Measurements from ENCODE around the gene ARID5B. TPM values are rescaled to one million over a fixed set of nuclear protein-coding genes. Genes with fewer than 3 reads are reported as not detected.

ARID5B gene
- total RNA-seq, 2 experiments from 2014 or later, result 49.2 to 51.3 TPM

DNA sequence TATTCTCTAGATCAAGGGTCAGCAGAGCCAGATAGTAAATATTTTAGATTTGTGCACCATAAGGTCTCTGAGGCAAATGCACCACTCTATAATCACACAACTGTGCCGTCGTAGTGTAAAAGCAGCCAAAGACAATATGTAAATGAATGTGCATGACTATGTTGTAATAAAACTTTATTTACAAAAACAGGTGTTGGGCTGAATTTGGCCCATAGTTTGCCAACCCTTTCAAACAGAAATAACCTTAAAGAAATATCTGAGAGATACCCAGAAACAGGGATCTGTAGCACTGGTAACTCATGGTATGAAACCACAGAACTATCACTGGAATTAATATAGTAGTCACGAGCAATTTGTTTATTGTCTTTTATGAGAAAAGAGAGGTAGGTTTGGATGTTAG lies 86.0 kb downstream of the ARID5B start:
- no peak for ATAC-seq (ENCODE audit: poor library complexity)
- Mint-ChIP-seq H3K36me3 (ENCODE audit: low read depth) (peaks cover 18% of the 10 kb centered on the region), H3K27me3 (no peaks in the 10 kb centered on the region), H3K9me3 (no peaks in the 10 kb centered on the region), H3K4me3 (peak overlapping the region; percentile 18), H3K4me1 (ENCODE audit: low read depth) (peaks cover 63% of the 10 kb centered on the region), H3K27ac (peak overlapping the region; percentile 78)
- Histone ChIP-seq H3K36me3 (ENCODE audit: insufficient read depth, low read length) (peaks cover 8% of the 10 kb centered on the region), H3K9me3 (ENCODE audit: control insufficient read depth in 1 of 2, insufficient read depth in 1 of 2, low read length in 2 of 2) (no peaks in the 10 kb centered on the region), H3K27me3 (ENCODE audit: control insufficient read depth in 1 of 2, insufficient read depth in 2 of 2, low read length in 2 of 2) (no peaks in the 10 kb centered on the region), H3K4me1 (ENCODE audit: insufficient read depth, low read length) (peaks cover 24% of the 10 kb centered on the region), H3K27ac (ENCODE audit: low read depth in 1 of 2, low read length in 2 of 2) (peak overlapping the region in 1 of 2 donors; percentile 47), H3K4me3 (ENCODE audit: low read length) (peak overlapping the region; percentile 17)
- TF ChIP-seq, protein P1, sequence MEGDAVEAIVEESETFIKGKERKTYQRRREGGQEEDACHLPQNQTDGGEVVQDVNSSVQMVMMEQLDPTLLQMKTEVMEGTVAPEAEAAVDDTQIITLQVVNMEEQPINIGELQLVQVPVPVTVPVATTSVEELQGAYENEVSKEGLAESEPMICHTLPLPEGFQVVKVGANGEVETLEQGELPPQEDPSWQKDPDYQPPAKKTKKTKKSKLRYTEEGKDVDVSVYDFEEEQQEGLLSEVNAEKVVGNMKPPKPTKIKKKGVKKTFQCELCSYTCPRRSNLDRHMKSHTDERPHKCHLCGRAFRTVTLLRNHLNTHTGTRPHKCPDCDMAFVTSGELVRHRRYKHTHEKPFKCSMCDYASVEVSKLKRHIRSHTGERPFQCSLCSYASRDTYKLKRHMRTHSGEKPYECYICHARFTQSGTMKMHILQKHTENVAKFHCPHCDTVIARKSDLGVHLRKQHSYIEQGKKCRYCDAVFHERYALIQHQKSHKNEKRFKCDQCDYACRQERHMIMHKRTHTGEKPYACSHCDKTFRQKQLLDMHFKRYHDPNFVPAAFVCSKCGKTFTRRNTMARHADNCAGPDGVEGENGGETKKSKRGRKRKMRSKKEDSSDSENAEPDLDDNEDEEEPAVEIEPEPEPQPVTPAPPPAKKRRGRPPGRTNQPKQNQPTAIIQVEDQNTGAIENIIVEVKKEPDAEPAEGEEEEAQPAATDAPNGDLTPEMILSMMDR (IDR thresholded peaks at IDR 0.05), result no peak
- DNase-seq, result no peak
- POLR2A ChIA-PET, result interaction anchor here (0.6 to 2.9 kb wide), 6 partner anchors 13 to 196 kb away, joined by 3 to 14 read pairs (median 4); no protein-coding TSS in a partner anchor
- intact Hi-C loops (cut with DNase I, micrococcal nuclease), result loop anchor here in 1 of 2 experiments (5.0 kb wide), 1 partner anchor 90 kb away; no protein-coding TSS in a partner anchor
- CTCF ChIA-PET, result interaction anchor here (0.9 to 2.0 kb wide), 2 partner anchors 51 to 91 kb away, joined by 3 to 4 read pairs; no protein-coding TSS in a partner anchor

DNA sequence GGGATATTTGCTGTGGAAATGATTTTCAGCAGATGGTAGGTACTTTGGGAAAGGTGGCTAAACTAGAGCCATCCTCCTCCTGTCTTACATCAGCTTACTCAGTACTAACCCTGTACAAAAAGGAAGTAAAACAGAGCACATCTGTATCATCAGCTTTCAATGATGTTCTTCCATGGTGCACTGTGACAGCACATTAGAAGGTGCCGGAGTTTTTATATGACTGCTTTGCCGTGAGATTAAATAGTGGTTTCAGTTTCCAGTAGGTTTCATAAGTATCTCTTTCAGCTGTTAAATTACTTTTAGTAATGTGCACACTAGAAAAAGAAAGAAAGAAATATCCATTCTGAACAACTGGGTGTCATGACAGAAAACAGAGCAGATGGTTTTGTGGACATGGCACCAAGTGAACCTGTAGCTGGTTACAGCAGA lies 86.5 kb downstream of the ARID5B start:
- Mint-ChIP-seq H3K4me1 (ENCODE audit: low read depth) (peaks cover 68% of the 10 kb centered on the region), H3K4me3 (peak overlapping the region; percentile 18), H3K36me3 (ENCODE audit: low read depth) (peaks cover 19% of the 10 kb centered on the region), H3K9me3 (no peaks in the 10 kb centered on the region), H3K27ac (peak overlapping the region; percentile 78), H3K27me3 (no peaks in the 10 kb centered on the region)
- Histone ChIP-seq H3K27ac (ENCODE audit: low read depth in 1 of 2, low read length in 2 of 2) (peak overlapping the region in 1 of 2 donors; percentile 47), H3K27me3 (ENCODE audit: control insufficient read depth in 1 of 2, insufficient read depth in 2 of 2, low read length in 2 of 2) (no peaks in the 10 kb centered on the region), H3K36me3 (ENCODE audit: insufficient read depth, low read length) (peaks cover 8% of the 10 kb centered on the region), H3K9me3 (ENCODE audit: control insufficient read depth in 1 of 2, insufficient read depth in 1 of 2, low read length in 2 of 2) (no peaks in the 10 kb centered on the region), H3K4me1 (ENCODE audit: insufficient read depth, low read length) (peaks cover 24% of the 10 kb centered on the region), H3K4me3 (ENCODE audit: low read length) (peak overlapping the region; percentile 17)
- intact Hi-C loops (cut with DNase I, micrococcal nuclease), result loop anchor here in 1 of 2 experiments (5.0 kb wide), 1 partner anchor 91 kb away; no protein-coding TSS in a partner anchor
- POLR2A ChIA-PET, result interaction anchor here (0.6 to 2.9 kb wide), 7 partner anchors 14 to 196 kb away, joined by 3 to 14 read pairs (median 4); no protein-coding TSS in a partner anchor
- CTCF ChIA-PET, result interaction anchor here (0.9 to 2.0 kb wide), 2 partner anchors 51 to 91 kb away, joined by 3 to 4 read pairs; no protein-coding TSS in a partner anchor
- TF ChIP-seq, protein P1 (IDR thresholded peaks at IDR 0.05), result no peak
- ATAC-seq (ENCODE audit: poor library complexity) (peak; percentile 59), DNase-seq (peak in 3 of 14 experiments; percentile 61 to 70 (median 63))

DNA sequence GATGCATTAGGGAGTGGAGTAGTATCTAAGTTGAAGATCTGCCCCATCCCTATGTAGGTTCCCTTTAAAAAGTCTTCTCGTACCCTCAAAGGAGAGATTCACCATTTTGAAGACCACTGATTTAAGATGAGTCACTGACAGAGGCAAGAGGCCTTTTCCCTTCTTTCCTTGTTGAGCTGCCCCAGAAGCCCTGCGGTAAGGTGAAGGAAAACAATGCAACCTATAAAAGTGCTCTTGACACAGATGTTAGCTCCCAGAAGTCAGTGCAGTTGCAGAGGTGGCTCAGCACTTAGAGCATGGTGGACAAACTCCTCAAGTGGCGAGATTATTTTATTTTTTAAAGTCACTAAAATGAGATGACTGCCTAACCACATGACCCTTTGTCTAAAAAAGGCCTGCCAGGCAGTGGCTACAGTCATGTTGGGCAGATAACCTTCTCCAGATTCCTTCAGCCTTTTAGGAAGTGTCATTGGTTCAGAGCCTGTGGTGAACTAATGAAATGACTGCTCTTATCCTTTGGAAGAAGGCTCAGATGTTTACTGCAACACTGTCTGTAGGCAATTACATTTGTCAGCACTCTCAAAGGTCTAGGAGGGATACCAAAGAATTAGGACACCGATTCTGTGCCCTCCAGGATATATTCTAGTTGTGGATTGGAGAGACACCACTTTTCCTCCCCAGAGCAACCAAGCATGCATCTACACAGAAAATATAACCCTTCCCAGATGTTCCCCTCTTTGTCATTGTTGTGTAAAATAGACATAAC lies 88.7 kb downstream of the ARID5B start:
- Mint-ChIP-seq H3K4me3 (no peak overlapping the region), H3K9me3 (no peaks in the 10 kb centered on the region), H3K4me1 (ENCODE audit: low read depth) (peaks cover 82% of the 10 kb centered on the region), H3K27me3 (no peaks in the 10 kb centered on the region), H3K36me3 (ENCODE audit: low read depth) (peaks cover 19% of the 10 kb centered on the region), H3K27ac (peak overlapping the region; percentile 85)
- no peaks in the 10 kb centered on the region for H3K27me3 ChIP-seq (ENCODE audit: control insufficient read depth in 1 of 2, insufficient read depth in 2 of 2, low read length in 2 of 2)
- no peaks in the 10 kb centered on the region for H3K9me3 ChIP-seq (ENCODE audit: control insufficient read depth in 1 of 2, insufficient read depth in 1 of 2, low read length in 2 of 2)
- no peak for ATAC-seq (ENCODE audit: poor library complexity)
- H3K4me1 ChIP-seq (ENCODE audit: insufficient read depth, low read length), result peaks cover 27% of the 10 kb centered on the region
- no peak overlapping the region for H3K27ac ChIP-seq (ENCODE audit: low read depth in 1 of 2, low read length in 2 of 2)
- TF ChIP-seq, protein P1 (IDR thresholded peaks at IDR 0.05), result no peak
- no peak overlapping the region for H3K4me3 ChIP-seq (ENCODE audit: low read length)
- no peak for DNase-seq
- ChIA-PET CTCF (no interaction called here), POLR2A (no interaction called here)
- peaks cover 6% of the 10 kb centered on the region for H3K36me3 ChIP-seq (ENCODE audit: insufficient read depth, low read length)
- intact Hi-C loops (cut with DNase I, micrococcal nuclease), result loop anchor here in 1 of 2 experiments (5.0 kb wide), 1 partner anchor 93 kb away; no protein-coding TSS in a partner anchor
